PC-9 (cell line): ENCODE measurements around the gene SIGLEC15. TPM values are rescaled to one million over a fixed set of nuclear protein-coding genes. Genes with fewer than 3 reads are reported as not detected.

Source experiments
- BruUV-seq: library from RNA; stranded (reverse); fragments of 400-500 nt; replicated peaks from 2 replicates; lab custom pipeline; 2021; lab: Mats Ljungman, UMichigan
- CTCF ChIA-PET: fragments of 300-600 bp; sonication (Branson Sonifier 250); formaldehyde crosslinking; loops from one replicate; lab custom pipeline; 2022; ENCODE audit warnings: antibody characterized with exemption; lab: Charles Lee
- POLR2A ChIA-PET: fragments of 300-600 bp; sonication (Branson Sonifier 250); formaldehyde crosslinking; loops from one replicate; lab custom pipeline; 2022; ENCODE audit warnings: antibody characterized with exemption; ENCODE audit not compliant: unreplicated experiment; lab: Charles Lee
- DNase-seq, 2 experiments: peaks; one replicate each; pipeline versions ENCODE4 v3.0.0 to v3.0.0-alpha.2; 2015 to 2022; ENCODE audit warnings: mixed read lengths in 1 of 2
- H2AFZ ChIP-seq: fragments of 200-600 bp; sonication (generic); 2 replicates; pipeline ENCODE4 v1.8.1; 2017; ENCODE audit warnings: antibody characterized with exemption
- H3F3A ChIP-seq: fragments of 200-600 bp; sonication (generic); 2 replicates; pipeline ENCODE4 v1.8.1; 2017; ENCODE audit warnings: antibody characterized with exemption, mild to moderate bottlenecking, low read depth; ENCODE audit not compliant: insufficient read depth
- H3K27ac ChIP-seq: fragments of 200-600 bp; sonication (generic); 2 replicates; pipeline ENCODE4 v1.6.1; 2016; ENCODE audit warnings: mixed run types
- H3K27me3 ChIP-seq: fragments of 200-600 bp; sonication (generic); 2 replicates; pipeline ENCODE4 v1.6.1; 2016; ENCODE audit warnings: low read depth, mixed run types; ENCODE audit not compliant: insufficient read depth
- H3K36me3 ChIP-seq: fragments of 200-600 bp; sonication (generic); 2 replicates; pipeline ENCODE4 v1.6.1; 2016; ENCODE audit warnings: low read depth, mixed run types
- H3K4me1 ChIP-seq: fragments of 200-600 bp; sonication (generic); replicated peaks from 2 replicates; pipeline ENCODE4 v1.6.1; 2016; ENCODE audit warnings: mixed run types; ENCODE audit not compliant: insufficient read depth
- H3K4me2 ChIP-seq: fragments of 200-600 bp; sonication (generic); 2 replicates; pipeline ENCODE4 v1.6.1; 2017; ENCODE audit warnings: mixed run types
- H3K4me3 ChIP-seq: fragments of 200-600 bp; sonication (generic); 2 replicates; pipeline ENCODE4 v1.6.1; 2016; ENCODE audit warnings: mixed run types
- H3K79me2 ChIP-seq: fragments of 200-600 bp; sonication (generic); 2 replicates; pipeline ENCODE4 v1.6.1; 2017; ENCODE audit warnings: low read depth, mixed run types
- H3K9me2 ChIP-seq: fragments of 200-600 bp; sonication (generic); 2 replicates; pipeline ENCODE4 v1.8.1; 2017; ENCODE audit warnings: mild to moderate bottlenecking; ENCODE audit not compliant: insufficient read depth
- H3K9me3 ChIP-seq: fragments of 200-600 bp; sonication (generic); 2 replicates; pipeline ENCODE4 v1.8.1; 2016; ENCODE audit warnings: low read depth; ENCODE audit not compliant: insufficient read depth
- H4K20me1 ChIP-seq: fragments of 200-600 bp; sonication (generic); 2 replicates; pipeline ENCODE4 v1.8.1; 2017; ENCODE audit not compliant: insufficient read depth
- EZH2 ChIP-seq: fragments of 200-600 bp; sonication (generic); IDR thresholded peaks from 2 replicates; pipeline ENCODE4 v1.8.0; 2017; ENCODE audit warnings: antibody characterized with exemption, low read depth
- intact Hi-C: fragments of 100-400 bp; cut with micrococcal nuclease; formaldehyde crosslinking; loops from one replicate; pipeline ENCODE4 v1.10.0; 2022; ENCODE audit not compliant: unreplicated experiment
- total RNA-seq: library from RNA; stranded (reverse); gene quantifications from 2 replicates; pipeline ENCODE4 v1.2.3, GENCODE V29; 2021
- TF ChIP-seq, protein P1 (sequence below): fragments of 200-600 bp; sonication (generic); conservative IDR thresholded peaks from 2 replicates; pipeline ENCODE4 v1.6.1; 2017; ENCODE audit warnings: mixed run types, antibody characterized with exemption, mild to moderate bottlenecking, moderate library complexity

Gene SIGLEC15
- total RNA-seq, 1 experiment from 2014 or later, result 1.0 TPM

- peaks cover 15% of the 10 kb centered on the region; the same call in 1 of the 2 replicates for H3K4me1 ChIP-seq
- no peaks in the 10 kb centered on the region for H3K27me3 ChIP-seq
- H3K36me3 ChIP-seq, result no peaks in the 10 kb centered on the region
- H3K4me3 ChIP-seq, result no peak overlapping the region
- TF ChIP-seq EZH2, result no peak
- TF ChIP-seq, protein P1, sequence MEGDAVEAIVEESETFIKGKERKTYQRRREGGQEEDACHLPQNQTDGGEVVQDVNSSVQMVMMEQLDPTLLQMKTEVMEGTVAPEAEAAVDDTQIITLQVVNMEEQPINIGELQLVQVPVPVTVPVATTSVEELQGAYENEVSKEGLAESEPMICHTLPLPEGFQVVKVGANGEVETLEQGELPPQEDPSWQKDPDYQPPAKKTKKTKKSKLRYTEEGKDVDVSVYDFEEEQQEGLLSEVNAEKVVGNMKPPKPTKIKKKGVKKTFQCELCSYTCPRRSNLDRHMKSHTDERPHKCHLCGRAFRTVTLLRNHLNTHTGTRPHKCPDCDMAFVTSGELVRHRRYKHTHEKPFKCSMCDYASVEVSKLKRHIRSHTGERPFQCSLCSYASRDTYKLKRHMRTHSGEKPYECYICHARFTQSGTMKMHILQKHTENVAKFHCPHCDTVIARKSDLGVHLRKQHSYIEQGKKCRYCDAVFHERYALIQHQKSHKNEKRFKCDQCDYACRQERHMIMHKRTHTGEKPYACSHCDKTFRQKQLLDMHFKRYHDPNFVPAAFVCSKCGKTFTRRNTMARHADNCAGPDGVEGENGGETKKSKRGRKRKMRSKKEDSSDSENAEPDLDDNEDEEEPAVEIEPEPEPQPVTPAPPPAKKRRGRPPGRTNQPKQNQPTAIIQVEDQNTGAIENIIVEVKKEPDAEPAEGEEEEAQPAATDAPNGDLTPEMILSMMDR, result no peak
- no peaks in the 10 kb centered on the region for H4K20me1 ChIP-seq
- DNase-seq, result no peak
- no peak overlapping the region for H2AFZ ChIP-seq
- H3K9me3 ChIP-seq, result 0 out of 2 replicates have a peak, but pooled peaks cover 3% of the 10 kb centered on the region
- intact Hi-C loops, result no loop called here
- H3K79me2 ChIP-seq, result no peaks in the 10 kb centered on the region
- no peak overlapping the region for H3K27ac ChIP-seq
- no TSS peak for BruUV-seq
- no peaks in the 10 kb centered on the region for H3F3A ChIP-seq
- ChIA-PET POLR2A (no interaction called here), CTCF (no interaction called here)
- H3K9me2 ChIP-seq, result no peaks in the 10 kb centered on the region; the same call in 1 of the 2 replicates
- H3K4me2 ChIP-seq, result no peak overlapping the region
Measured at GRCh38 chr18:45820106-45820745, 5.2 kb upstream of the SIGLEC15 start.

GRCh38 chr18:45821026-45821425 lies 4.4 kb upstream of the SIGLEC15 start:
- no peak overlapping the region for H2AFZ ChIP-seq
- 0 out of 2 replicates have a peak, but pooled peaks cover 3% of the 10 kb centered on the region for H3K9me3 ChIP-seq
- intact Hi-C loops, result no loop called here
- H3K4me1 ChIP-seq, result peaks cover 19% of the 10 kb centered on the region
- CTCF ChIA-PET, result interaction anchor here (0.6 kb wide), 1 partner anchor 9 kb away, joined by 10 read pairs; no protein-coding TSS in a partner anchor
- H3K79me2 ChIP-seq, result no peaks in the 10 kb centered on the region
- H3K36me3 ChIP-seq, result no peaks in the 10 kb centered on the region
- BruUV-seq, result no TSS peak
- H4K20me1 ChIP-seq, result no peaks in the 10 kb centered on the region
- H3F3A ChIP-seq, result no peaks in the 10 kb centered on the region
- no peaks in the 10 kb centered on the region for H3K27me3 ChIP-seq
- no peak for DNase-seq
- no peak overlapping the region for H3K27ac ChIP-seq
- TF ChIP-seq, protein P1, result no peak
- TF ChIP-seq EZH2, result no peak
- H3K4me2 ChIP-seq, result no peak overlapping the region
- H3K9me2 ChIP-seq, result no peaks in the 10 kb centered on the region; the same call in 1 of the 2 replicates
- H3K4me3 ChIP-seq, result no peak overlapping the region
- POLR2A ChIA-PET, result no interaction called here

DNA sequence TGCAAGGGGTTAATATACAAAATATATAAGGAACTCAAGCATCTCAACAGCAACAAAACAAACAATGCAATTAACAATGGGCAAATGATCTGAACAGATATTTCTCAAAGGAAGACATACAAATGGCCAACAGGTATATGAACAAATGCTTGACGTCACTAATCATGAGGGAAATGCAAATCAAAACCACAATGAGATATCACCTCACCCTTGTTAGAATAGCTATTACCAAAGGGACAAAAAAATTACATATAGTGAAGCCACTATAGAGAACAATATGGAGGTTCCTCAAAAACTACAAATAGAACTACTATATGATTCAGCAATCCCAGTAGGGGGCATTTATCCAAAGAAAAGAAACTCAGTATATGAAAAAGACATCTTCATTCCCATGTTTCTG lies 3.8 kb upstream of the SIGLEC15 start:
- Histone ChIP-seq H2AFZ (no peak overlapping the region), H3K79me2 (no peaks in the 10 kb centered on the region), H3K27me3 (no peaks in the 10 kb centered on the region), H3K4me1 (peaks cover 26% of the 10 kb centered on the region), H4K20me1 (no peaks in the 10 kb centered on the region), H3K36me3 (no peaks in the 10 kb centered on the region), H3K4me2 (no peak overlapping the region), H3F3A (no peaks in the 10 kb centered on the region), H3K9me3 (0 out of 2 replicates have a peak, but pooled peaks cover 1% of the 10 kb centered on the region), H3K9me2 (no peaks in the 10 kb centered on the region; the same call in 1 of the 2 replicates), H3K27ac (no peak overlapping the region), H3K4me3 (no peak overlapping the region)
- DNase-seq, result no peak
- TF ChIP-seq, protein P1, result no peak
- TF ChIP-seq EZH2, result no peak
- BruUV-seq, result no TSS peak
- intact Hi-C loops, result no loop called here
- ChIA-PET POLR2A (no interaction called here), CTCF (no interaction called here)
